IPS-NIHi7 (cell line): Measurements from ENCODE around the gene CRACR2B.

Experiments
- DNase-seq: peaks from one replicate; pipeline ENCODE4 v3.0.0; 2012; ENCODE audit warnings: mixed read lengths; ENCODE audit errors: extremely low spot score

The CRACR2B gene

GRCh38 chr11:853682-854448, 26.1 kb downstream of the CRACR2B start:
- DNase-seq = no peak

DNA sequence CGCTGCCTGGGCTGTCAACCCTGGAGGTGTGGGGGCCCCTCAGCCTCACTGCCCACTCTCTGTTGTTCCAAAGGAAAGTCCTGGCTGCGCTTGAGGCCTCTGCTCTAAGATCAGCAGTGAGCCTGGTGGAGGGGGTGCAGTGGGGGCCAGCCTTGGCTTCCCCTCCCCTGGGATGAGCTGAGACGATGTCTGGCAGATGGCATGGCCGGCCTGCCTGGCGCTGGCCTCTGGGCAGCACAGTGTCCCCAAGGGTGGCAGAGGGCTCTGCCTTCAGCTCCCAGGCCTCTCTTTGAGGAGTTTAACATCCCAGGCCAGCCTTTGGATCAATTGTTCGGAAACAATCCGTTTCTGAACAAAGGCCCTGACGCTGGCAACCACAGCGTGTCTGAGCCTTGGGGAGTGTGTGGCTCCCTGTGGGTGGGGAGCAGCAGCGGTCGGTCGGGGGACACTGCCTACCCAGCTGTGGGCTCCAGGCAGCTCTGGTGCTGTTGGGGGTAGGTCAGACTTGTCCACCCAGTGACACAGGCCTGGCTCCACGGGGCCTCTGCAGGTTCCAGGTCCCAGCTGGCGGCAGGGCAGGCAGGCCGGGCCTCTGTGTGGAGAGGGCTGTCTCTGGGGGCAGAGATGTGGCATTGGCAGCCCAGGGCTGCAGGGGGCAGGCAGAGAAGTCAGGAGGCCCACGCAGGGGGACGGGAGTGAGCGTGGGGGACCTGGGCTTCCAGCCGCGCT, 27.0 kb downstream of the CRACR2B start:
- no peak for DNase-seq

DNA sequence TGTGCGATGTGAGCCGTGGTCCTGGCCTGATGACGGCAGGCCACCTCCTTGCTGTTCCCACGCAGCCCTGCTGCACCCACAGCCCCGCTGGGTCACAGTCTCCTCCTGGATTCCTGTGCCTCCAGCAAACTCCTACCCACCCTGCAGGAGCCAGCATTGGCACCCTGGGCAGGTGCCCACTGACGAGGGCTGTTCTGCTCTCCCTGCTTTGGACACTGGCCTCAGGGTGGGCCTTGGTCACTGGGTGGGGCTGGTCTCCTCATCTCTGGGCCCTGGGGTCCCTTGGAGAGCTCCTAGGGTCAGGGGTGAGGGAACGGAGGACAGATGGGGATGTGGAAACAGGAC, 27.6 kb downstream of the CRACR2B start:
- DNase-seq = no peak

GRCh38 chr11:855796-856195, 28.1 kb downstream of the CRACR2B start:
- no peak for DNase-seq

GRCh38 chr11:856397-856796, 28.7 kb downstream of the CRACR2B start:
- no peak for DNase-seq

GRCh38 chr11:858053-858761, 30.5 kb downstream of the CRACR2B start:
- DNase-seq = no peak

- DNase-seq = no peak
Observed at GRCh38 chr11:858762-859339, 31.1 kb downstream of the CRACR2B start.

- DNase-seq = no peak
Observed at GRCh38 chr11:859394-860131, 31.8 kb downstream of the CRACR2B start.

DNA sequence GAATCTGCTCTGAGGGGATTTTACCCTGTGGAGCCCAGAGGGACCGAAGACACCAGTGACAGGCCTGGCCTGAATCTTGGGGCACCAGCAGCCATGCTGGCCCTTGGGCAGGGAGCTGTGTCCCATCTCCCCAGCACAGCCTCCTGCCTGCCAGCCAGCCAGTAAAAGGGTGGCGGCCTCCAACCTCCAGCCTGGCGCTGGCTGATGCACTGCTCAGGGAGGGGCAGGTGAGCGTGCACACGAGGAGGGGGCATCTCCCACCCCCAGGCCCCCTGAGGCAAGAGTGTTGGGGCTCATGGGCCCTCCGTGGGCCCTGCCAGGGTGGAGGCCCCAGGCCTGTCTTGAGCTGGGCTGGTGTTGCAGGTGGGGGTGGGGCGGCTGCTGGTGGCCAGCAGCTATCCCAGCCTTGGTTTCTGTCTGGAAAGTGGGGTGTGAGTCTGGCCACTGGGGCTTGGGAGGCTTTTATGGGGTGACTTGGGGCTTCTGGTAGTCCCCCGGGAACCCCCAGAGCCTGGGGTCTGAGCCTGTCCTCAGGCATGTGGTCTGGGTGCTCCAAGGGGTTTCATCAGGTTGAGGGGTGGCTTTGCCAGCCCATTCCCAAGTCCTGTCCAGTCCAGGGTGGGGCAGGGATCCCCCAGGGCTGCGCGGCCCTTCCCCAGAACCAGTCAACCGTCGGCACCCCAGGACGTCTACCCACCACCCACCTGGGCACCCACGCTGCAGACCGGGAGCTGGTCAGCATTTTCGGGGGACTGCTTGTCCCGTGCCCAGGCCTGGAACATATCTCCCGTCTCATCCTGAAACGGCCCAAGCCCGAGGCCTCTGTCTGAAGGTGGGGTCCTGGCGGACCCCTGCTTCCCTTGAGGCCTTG, 32.8 kb downstream of the CRACR2B start:
- no peak for DNase-seq

DNA sequence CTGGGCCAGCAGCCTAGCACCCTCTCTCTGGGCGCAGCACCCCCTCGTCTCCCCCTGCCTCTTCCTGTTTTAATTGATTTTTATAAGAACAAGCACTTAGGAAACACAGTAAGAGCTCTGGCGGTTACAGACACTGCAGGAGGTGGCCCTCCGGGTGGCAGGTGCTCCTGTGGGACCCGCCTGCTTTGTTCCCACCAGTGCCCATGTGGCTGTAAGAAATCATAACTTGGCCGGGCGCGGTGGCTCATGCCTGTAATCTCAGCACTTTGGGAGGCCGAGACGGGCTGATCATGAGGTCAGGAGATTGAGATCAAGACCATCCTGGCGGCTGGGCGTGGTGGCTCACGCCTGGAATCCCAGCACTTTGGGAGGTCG, 33.4 kb downstream of the CRACR2B start:
- no peak for DNase-seq

GRCh38 chr11:862081-862661, 34.5 kb downstream of the CRACR2B start:
- peak; percentile 68 for DNase-seq

DNA sequence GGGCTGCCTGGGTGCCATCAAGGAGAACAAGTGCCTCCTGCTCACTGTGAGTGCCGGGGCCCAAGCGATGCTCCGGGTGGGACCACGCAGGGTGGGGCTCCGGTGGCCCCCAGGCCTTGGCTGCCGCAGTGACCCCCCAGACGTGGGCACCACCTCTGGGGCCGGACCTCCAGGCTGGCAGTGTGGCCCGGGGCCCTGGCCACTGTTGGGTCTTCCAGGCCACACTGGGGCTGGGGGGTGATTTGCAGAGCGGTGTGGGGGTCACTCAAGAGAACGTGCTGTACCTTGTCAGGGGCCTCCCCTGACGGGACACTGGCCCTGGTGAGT, 34.9 kb downstream of the CRACR2B start:
- no peak for DNase-seq

DNA sequence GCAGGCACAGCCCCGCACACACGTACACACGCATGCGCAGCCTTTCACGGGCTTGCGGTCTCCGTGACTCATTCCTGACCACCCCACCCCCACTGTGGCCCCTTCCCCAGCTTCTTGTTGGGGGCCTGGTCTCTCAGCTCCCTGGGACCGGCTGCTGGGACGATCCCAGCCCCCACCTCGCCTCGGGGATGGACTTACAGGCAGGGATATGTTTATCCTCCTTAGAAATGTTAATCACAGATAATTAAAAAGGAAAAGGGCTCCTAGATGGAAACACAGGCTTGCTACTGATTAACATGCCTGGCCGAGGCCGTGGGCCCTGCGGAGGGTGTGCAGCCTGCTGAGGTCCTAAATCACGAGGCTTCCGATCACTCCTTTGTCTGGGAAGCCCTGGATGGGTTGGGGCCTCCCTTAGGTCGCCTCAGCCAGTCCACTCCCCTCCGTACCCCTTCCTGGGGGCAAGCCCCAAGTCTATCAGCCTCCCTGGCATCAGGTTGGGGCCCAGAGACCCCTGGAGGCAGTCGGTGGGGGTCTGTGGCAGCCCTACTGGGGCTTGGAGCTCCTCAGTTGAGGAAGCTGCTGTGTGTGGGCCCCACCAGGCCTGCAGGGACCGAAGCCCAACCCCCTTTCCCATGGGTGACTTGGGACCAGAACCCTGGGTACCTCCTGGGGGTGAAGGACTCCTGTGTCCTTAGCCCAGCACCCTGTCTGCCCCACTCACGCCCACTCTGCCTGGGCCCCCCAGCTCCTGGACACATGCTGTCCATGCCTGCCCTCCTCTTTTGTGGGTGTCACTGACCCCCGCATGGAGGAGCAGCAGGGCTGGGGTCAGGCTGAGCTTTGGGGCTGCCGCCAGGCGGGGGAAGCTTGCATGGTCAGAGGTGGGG, 35.5 kb downstream of the CRACR2B start:
- DNase-seq = no peak

GRCh38 chr11:863910-864827, 36.5 kb downstream of the CRACR2B start:
- no peak for DNase-seq

- no peak for DNase-seq
Observed at GRCh38 chr11:864898-865297, 37.2 kb downstream of the CRACR2B start.

DNA sequence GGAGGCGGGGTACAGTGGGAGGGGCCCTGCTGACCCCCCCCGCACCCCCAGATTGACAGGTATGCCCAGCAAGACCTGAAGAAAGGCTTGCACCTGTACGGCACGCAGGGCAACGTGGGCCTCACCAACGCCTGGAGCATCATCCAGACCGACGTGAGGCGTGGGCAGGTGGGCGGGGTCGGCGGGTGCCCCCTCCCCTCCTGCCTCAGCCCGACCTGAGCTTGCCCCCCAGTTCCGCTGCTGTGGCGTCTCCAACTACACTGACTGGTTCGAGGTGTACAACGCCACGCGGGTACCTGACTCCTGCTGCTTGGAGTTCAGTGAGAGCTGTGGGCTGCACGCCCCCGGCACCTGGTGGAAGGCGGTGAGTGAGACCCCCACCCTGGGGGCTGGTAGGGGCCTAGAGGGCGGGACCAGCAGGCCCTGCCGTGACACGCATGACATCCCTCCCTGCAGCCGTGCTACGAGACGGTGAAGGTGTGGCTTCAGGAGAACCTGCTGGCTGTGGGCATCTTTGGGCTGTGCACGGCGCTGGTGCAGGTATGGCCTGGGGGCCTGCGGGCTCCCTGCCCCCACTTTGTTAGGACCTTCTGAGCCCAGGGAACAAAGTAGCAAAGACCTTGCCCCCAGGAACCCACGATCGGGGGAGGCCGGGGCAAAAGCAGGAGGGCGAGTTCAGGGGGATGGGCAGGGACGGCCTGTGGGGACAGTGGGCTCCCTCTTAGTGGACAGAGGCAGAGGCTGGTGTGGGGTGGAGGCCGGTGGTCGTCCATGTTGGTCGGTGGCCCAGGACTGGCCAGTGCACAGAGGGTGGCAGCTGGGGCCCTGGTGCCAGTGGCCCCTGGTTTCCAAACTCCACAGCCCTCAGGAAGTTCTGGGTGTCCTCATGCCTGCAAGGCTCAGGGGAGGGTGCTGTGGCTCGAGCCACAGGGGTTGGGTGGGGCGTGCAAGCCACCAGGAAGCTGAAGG, 38.0 kb downstream of the CRACR2B start:
- DNase-seq = no peak

GRCh38 chr11:866481-866880, 38.8 kb downstream of the CRACR2B start:
- no peak for DNase-seq
